Measurements from ENCODE around the gene SERPINI1. TPM values are rescaled to one million over a fixed set of nuclear protein-coding genes. Genes with fewer than 3 reads are reported as not detected.

Gene SERPINI1
- total and polyA plus RNA-seq, 2 of the 8 experiments (the other 6 are each of a cell fraction or from before 2014, with no cell fraction given): 5.3 to 9.9 TPM

DNA sequence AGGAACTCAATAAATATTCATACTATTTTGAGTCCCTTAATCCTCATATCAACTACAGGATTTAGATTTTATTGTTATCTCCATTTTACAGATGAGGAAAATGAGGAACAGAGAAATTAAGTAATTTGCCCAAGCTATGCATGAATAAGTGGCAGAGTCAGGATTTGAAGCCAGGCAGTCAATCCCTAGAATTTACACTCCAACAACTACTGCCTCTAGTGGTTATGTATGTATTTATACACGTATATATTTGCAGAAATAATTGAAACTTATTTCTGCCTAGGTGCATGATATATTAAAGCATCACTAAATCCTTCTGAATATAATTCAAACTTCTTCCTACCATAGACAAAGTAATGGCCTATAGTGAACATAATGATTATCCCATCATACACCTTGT is 137.4 kb downstream of the SERPINI1 start:
- DNase-seq (ENCODE audit: low read depth in 1 of 2, low spot score in 2 of 2) (no peak), FAIRE-seq (no peak)
- H3K9me3 ChIP-seq (ENCODE audit: insufficient read depth in 2 of 2, low read depth in 1 of 2, low read length in 1 of 2): no peaks in the 10 kb centered on the region
- H2AFZ ChIP-seq (ENCODE audit: low read length): no peak overlapping the region
- H3K4ac ChIP-seq (replicated peaks; ENCODE audit: insufficient read length, low read depth, low read length): no peak overlapping the region
- H3K56ac ChIP-seq (replicated peaks; ENCODE audit: insufficient read length, low read depth, low read length): no peak overlapping the region
- no peak overlapping the region for H3K23ac ChIP-seq (ENCODE audit: insufficient read length)
- no peak overlapping the region for H3K27ac ChIP-seq (ENCODE audit: low read depth, low read length)
- H4K8ac ChIP-seq (ENCODE audit: extremely low read depth, insufficient read depth, low read length): no peak overlapping the region
- POLR2A ChIA-PET (ENCODE audit: partially characterized antibody): no interaction called here
- H4K5ac ChIP-seq (ENCODE audit: insufficient read length, low read depth, low read length): no peak overlapping the region
- H3K23me2 ChIP-seq (ENCODE audit: low read depth, low read length): 0 out of 2 replicates have a peak, but pooled peaks cover 1% of the 10 kb centered on the region
- H3K4me3 ChIP-seq (ENCODE audit: extremely low read depth in 1 of 4, insufficient read depth in 2 of 4, low read depth in 3 of 4, low read length in 4 of 4): no peak overlapping the region
- H3K36me3 ChIP-seq (ENCODE audit: control insufficient read depth in 2 of 4, insufficient read depth in 4 of 4, low read length in 3 of 4): no peaks in the 10 kb centered on the region
- H3K79me1 ChIP-seq (ENCODE audit: low read depth, low read length): no peaks in the 10 kb centered on the region
- no peak overlapping the region for H2AK5ac ChIP-seq (ENCODE audit: low read depth, low read length)
- no peak for TF ChIP-seq CHD1 (IDR thresholded peaks at IDR 0.05; ENCODE audit: low read depth, low read length)
- TF ChIP-seq, protein P1, sequence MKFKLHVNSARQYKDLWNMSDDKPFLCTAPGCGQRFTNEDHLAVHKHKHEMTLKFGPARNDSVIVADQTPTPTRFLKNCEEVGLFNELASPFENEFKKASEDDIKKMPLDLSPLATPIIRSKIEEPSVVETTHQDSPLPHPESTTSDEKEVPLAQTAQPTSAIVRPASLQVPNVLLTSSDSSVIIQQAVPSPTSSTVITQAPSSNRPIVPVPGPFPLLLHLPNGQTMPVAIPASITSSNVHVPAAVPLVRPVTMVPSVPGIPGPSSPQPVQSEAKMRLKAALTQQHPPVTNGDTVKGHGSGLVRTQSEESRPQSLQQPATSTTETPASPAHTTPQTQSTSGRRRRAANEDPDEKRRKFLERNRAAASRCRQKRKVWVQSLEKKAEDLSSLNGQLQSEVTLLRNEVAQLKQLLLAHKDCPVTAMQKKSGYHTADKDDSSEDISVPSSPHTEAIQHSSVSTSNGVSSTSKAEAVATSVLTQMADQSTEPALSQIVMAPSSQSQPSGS (IDR thresholded peaks at IDR 0.05; ENCODE audit: low read length): no peak
- no peak for TF ChIP-seq CBX8 (IDR thresholded peaks at IDR 0.05; ENCODE audit: borderline replicate concordance, low read depth, low read length)
- no peak for TF ChIP-seq EZH2 (IDR thresholded peaks at IDR 0.05; ENCODE audit: low read depth, low read length, severe bottlenecking)
- TF ChIP-seq, protein P2, sequence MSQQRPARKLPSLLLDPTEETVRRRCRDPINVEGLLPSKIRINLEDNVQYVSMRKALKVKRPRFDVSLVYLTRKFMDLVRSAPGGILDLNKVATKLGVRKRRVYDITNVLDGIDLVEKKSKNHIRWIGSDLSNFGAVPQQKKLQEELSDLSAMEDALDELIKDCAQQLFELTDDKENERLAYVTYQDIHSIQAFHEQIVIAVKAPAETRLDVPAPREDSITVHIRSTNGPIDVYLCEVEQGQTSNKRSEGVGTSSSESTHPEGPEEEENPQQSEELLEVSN (IDR thresholded peaks at IDR 0.05): no peak
- no peak for TF ChIP-seq CHD2 (IDR thresholded peaks at IDR 0.05; ENCODE audit: low read length)
- TF ChIP-seq, protein P3, sequence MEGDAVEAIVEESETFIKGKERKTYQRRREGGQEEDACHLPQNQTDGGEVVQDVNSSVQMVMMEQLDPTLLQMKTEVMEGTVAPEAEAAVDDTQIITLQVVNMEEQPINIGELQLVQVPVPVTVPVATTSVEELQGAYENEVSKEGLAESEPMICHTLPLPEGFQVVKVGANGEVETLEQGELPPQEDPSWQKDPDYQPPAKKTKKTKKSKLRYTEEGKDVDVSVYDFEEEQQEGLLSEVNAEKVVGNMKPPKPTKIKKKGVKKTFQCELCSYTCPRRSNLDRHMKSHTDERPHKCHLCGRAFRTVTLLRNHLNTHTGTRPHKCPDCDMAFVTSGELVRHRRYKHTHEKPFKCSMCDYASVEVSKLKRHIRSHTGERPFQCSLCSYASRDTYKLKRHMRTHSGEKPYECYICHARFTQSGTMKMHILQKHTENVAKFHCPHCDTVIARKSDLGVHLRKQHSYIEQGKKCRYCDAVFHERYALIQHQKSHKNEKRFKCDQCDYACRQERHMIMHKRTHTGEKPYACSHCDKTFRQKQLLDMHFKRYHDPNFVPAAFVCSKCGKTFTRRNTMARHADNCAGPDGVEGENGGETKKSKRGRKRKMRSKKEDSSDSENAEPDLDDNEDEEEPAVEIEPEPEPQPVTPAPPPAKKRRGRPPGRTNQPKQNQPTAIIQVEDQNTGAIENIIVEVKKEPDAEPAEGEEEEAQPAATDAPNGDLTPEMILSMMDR (IDR thresholded peaks at IDR 0.05; ENCODE audit: control extremely low read depth in 1 of 3, insufficient read depth in 1 of 3, low read depth in 1 of 3, low read length in 3 of 3): peak in 1 of 3 experiments; percentile 27; a peak in 1 of 4 replicates
- H2BK5ac ChIP-seq (ENCODE audit: low read depth, low read length): no peak overlapping the region
- H3K9ac ChIP-seq (replicated peaks in 1 of 4; ENCODE audit: extremely low read depth in 1 of 4, low read depth in 3 of 4, low read length in 3 of 4): no peak overlapping the region
- H2BK15ac ChIP-seq (ENCODE audit: low read length): no peak overlapping the region
- no peaks in the 10 kb centered on the region for H4K20me1 ChIP-seq (replicated peaks in 1 of 2; ENCODE audit: control insufficient read depth in 1 of 2, insufficient read depth in 2 of 2, low read length in 2 of 2)
- no peak overlapping the region for H3K18ac ChIP-seq (ENCODE audit: extremely low read depth, low read length)
- no peak overlapping the region for H2BK12ac ChIP-seq (ENCODE audit: low read depth, low read length)
- no peak overlapping the region for H4K91ac ChIP-seq (replicated peaks; ENCODE audit: insufficient read length, low read length)
- H2BK120ac ChIP-seq (replicated peaks; ENCODE audit: low read depth, low read length): no peak overlapping the region
- CTCF ChIA-PET (ENCODE audit: partially characterized antibody): interaction anchor here (0.8 to 3.8 kb wide), 9 partner anchors 9 to 360 kb away, joined by 3 to 21 read pairs (median 4); no protein-coding TSS in a partner anchor
- H3K14ac ChIP-seq (ENCODE audit: insufficient read length): no peak overlapping the region
- H3K79me2 ChIP-seq (ENCODE audit: control insufficient read depth in 1 of 2, insufficient read depth in 2 of 2, low read length in 2 of 2): no peaks in the 10 kb centered on the region
- H3K4me2 ChIP-seq (ENCODE audit: insufficient read depth in 1 of 2, low read depth in 2 of 2, low read length in 2 of 2): no peak overlapping the region
- 48% methylated on average over 1 of the region's 1 CpG; no CpG with 5 or more reads in 1 of the 2 experiments for WGBS, 2 experiments (ENCODE audit: extremely low coverage in 1 of 2, insufficient coverage in 1 of 2, insufficient read length in 1 of 2, insufficient replicate concordance in 2 of 2, low coverage in 1 of 2, low lambda C conversion rate in 2 of 2, missing lambda C conversion rate in 1 of 2)
- H3K4me1 ChIP-seq (replicated peaks in 1 of 4; ENCODE audit: control insufficient read depth in 3 of 4, insufficient read depth in 4 of 4, low read length in 3 of 4): no peaks in the 10 kb centered on the region
- H3K27me3 ChIP-seq (replicated peaks in 1 of 4; ENCODE audit: control insufficient read depth in 3 of 4, extremely low read depth in 1 of 4, insufficient read depth in 3 of 4, low read length in 3 of 4): no peaks in the 10 kb centered on the region
- no peak overlapping the region for H2BK20ac ChIP-seq (ENCODE audit: low read length)

All from H1 (cell line).